GM23338 (cell line): ENCODE data around the gene TCTN1. TPM values are rescaled to one million over a fixed set of nuclear protein-coding genes. Genes with fewer than 3 reads are reported as not detected.

Experiments used
- ATAC-seq: fragments of 200-7000 bp; cut with Tn5 transposase; 3 replicates; pipeline ENCODE4 v1.9.1; 2020
- DNase-seq: peaks from one replicate; pipeline ENCODE4 v3.0.0-alpha.2; 2015; ENCODE audit warnings: low spot score
- H2AFZ ChIP-seq: fragments of 200-600 bp; sonication (generic); 2 replicates; pipeline ENCODE4 v1.8.0; 2016; ENCODE audit warnings: antibody characterized with exemption, mild to moderate bottlenecking, moderate library complexity
- H3F3A ChIP-seq: fragments of 200-600 bp; sonication (generic); replicated peaks from 2 replicates; pipeline ENCODE4 v1.8.0; 2017; ENCODE audit warnings: antibody characterized with exemption, mixed run types, low read depth
- H3K27ac ChIP-seq: fragments of 200-600 bp; sonication (generic); 2 replicates; pipeline ENCODE4 v1.6.1; 2016; ENCODE audit warnings: low read depth
- H3K27me3 ChIP-seq: fragments of 200-600 bp; sonication (generic); 2 replicates; pipeline ENCODE4 v1.8.0; 2016; ENCODE audit warnings: mild to moderate bottlenecking, mixed run types, moderate library complexity; ENCODE audit not compliant: insufficient read depth
- H3K36me3 ChIP-seq: fragments of 200-600 bp; sonication (generic); 2 replicates; pipeline ENCODE4 v1.8.0; 2016; ENCODE audit warnings: mild to moderate bottlenecking; ENCODE audit not compliant: insufficient read depth
- H3K4me1 ChIP-seq: fragments of 200-600 bp; sonication (generic); 2 replicates; pipeline ENCODE4 v1.8.0; 2016; ENCODE audit warnings: mild to moderate bottlenecking, moderate library complexity; ENCODE audit not compliant: insufficient read depth
- H3K4me2 ChIP-seq: fragments of 200-600 bp; sonication (generic); 2 replicates; pipeline ENCODE4 v1.7.1; 2017; ENCODE audit warnings: mixed run types
- H3K4me3 ChIP-seq: fragments of 200-600 bp; sonication (generic); 2 replicates; pipeline ENCODE4 v1.6.1; 2016; ENCODE audit warnings: mixed run types
- H3K79me2 ChIP-seq: fragments of 200-600 bp; sonication (generic); replicated peaks from 2 replicates; pipeline ENCODE4 v1.8.0; 2017; ENCODE audit warnings: mild to moderate bottlenecking; ENCODE audit not compliant: insufficient read depth
- H3K9me2 ChIP-seq: fragments of 200-600 bp; sonication (generic); 2 replicates; pipeline ENCODE4 v1.8.0; 2017; ENCODE audit not compliant: insufficient read depth
- H4K20me1 ChIP-seq: fragments of 200-600 bp; sonication (generic); replicated peaks from 2 replicates; pipeline ENCODE4 v1.8.0; 2017; ENCODE audit warnings: mild to moderate bottlenecking; ENCODE audit not compliant: insufficient read depth
- H3K27ac Mint-ChIP-seq: 2 replicates; pipeline ENCODE4 v1.8.0; 2020; ENCODE audit warnings: inconsistent platforms, mild to moderate bottlenecking, moderate library complexity, mixed read lengths
- H3K27me3 Mint-ChIP-seq: 3 replicates; pipeline ENCODE4 v1.8.0; 2022; ENCODE audit warnings: low read depth, mild to moderate bottlenecking, moderate library complexity, mixed read lengths, inconsistent platforms; ENCODE audit not compliant: insufficient read depth, poor library complexity
- H3K36me3 Mint-ChIP-seq: 3 replicates; pipeline ENCODE4 v1.8.0; 2021; ENCODE audit warnings: low read depth, mild to moderate bottlenecking, inconsistent platforms, moderate library complexity, mixed read lengths
- H3K4me1 Mint-ChIP-seq: 3 replicates; pipeline ENCODE4 v1.8.0; 2020; ENCODE audit warnings: mild to moderate bottlenecking, inconsistent platforms, mixed read lengths
- H3K4me3 Mint-ChIP-seq: 3 replicates; pipeline ENCODE4 v1.8.0; 2021; ENCODE audit warnings: moderate library complexity, mild to moderate bottlenecking, inconsistent platforms, mixed read lengths
- H3K9me3 Mint-ChIP-seq: 3 replicates; pipeline ENCODE4 v1.8.0; 2020; ENCODE audit warnings: moderate library complexity, mild to moderate bottlenecking, inconsistent platforms, mixed read lengths
- CREB1 ChIP-seq: fragments of 250-450 bp; sonication (Bioruptor Pico); IDR thresholded peaks from 2 replicates; pipeline ENCODE4 v1.5.0; 2020; ENCODE audit warnings: low read depth, mild to moderate bottlenecking, moderate library complexity
- CTCF ChIP-seq, 2 experiments: fragments of 200-600 bp in 1 of 2; sonication (generic) in 1 of 2; conservative IDR thresholded peaks; 2 replicates each; pipeline versions ENCODE4 v1.5.1 to v1.6.1; 2016 to 2017; ENCODE audit warnings: antibody characterized with exemption in 2 of 2, low read depth in 2 of 2, mild to moderate bottlenecking in 2 of 2, moderate library complexity in 1 of 2
- EZH2 ChIP-seq: fragments of 200-600 bp; sonication (generic); IDR thresholded peaks from one replicate; pipeline ENCODE4 v1.8.0; 2017; ENCODE audit warnings: antibody characterized with exemption, mild to moderate bottlenecking, low read depth; ENCODE audit not compliant: unreplicated experiment
- EZH2phosphoT487 ChIP-seq: fragments of 200-600 bp; sonication (generic); IDR thresholded peaks from one replicate; pipeline ENCODE4 v1.8.1; 2018; ENCODE audit warnings: antibody characterized with exemption; ENCODE audit not compliant: unreplicated experiment
- JUNB ChIP-seq: IDR thresholded peaks from one replicate; pipeline ENCODE4 v1.6.1; 2016; ENCODE audit warnings: antibody characterized with exemption; ENCODE audit not compliant: unreplicated experiment
- NANOG ChIP-seq: IDR thresholded peaks from 2 replicates; pipeline ENCODE4 v1.6.1; 2016; ENCODE audit warnings: antibody characterized with exemption, borderline replicate concordance
- POLR2AphosphoS5 ChIP-seq: IDR thresholded peaks from 2 replicates; pipeline ENCODE4 v1.6.1; 2016; ENCODE audit warnings: antibody characterized with exemption, low read depth
- STAT1 ChIP-seq: IDR thresholded peaks from one replicate; pipeline ENCODE4 v1.6.1; 2016; ENCODE audit warnings: antibody characterized with exemption; ENCODE audit not compliant: unreplicated experiment
- ZNF114 ChIP-seq: fragments of 250-450 bp; sonication (Bioruptor Pico); IDR thresholded peaks from 2 replicates; pipeline ENCODE4 v1.5.0; 2020; ENCODE audit warnings: mild to moderate bottlenecking, moderate library complexity
- ZNF331 ChIP-seq: fragments of 250-450 bp; sonication (Bioruptor Pico); IDR thresholded peaks from 2 replicates; pipeline ENCODE4 v1.5.0; 2020; ENCODE audit warnings: low read depth, mild to moderate bottlenecking, moderate library complexity
- polyA plus RNA-seq: library from polyadenylated mRNA; unstranded; fragments of >200 nt; fragmentation: Nextera tagmentation; extraction: Ambion mirVana; gene quantifications from 2 replicates; pipeline ENCODE4 v1.2.1, GENCODE V29; 2016
- total RNA-seq: library from RNA; depleted of rRNA; stranded (reverse); fragments of >200 nt; shearing (Covaris generic); gene quantifications from 2 replicates; pipeline ENCODE4 v1.2.3, GENCODE V29; 2014
- TF ChIP-seq, protein P1 (sequence below): IDR thresholded peaks from 2 replicates; pipeline ENCODE4 v1.6.1; 2016; ENCODE audit warnings: antibody characterized with exemption
- TF ChIP-seq, protein P2 (sequence below): IDR thresholded peaks from one replicate; pipeline ENCODE4 v1.6.1; 2018; ENCODE audit warnings: antibody characterized with exemption; ENCODE audit not compliant: unreplicated experiment

Gene TCTN1
- total and polyA plus RNA-seq, 2 experiments from 2014 or later: 10.6 to 12.4 TPM

GRCh38 chr12:110615171-110615570 lies 1.2 kb downstream of the TCTN1 start (continued):
- TF ChIP-seq CTCF (conservative IDR thresholded peaks at IDR 0.05; ENCODE audit: low read depth in 2 of 2): no peak
- TF ChIP-seq CREB1 (CRISPR knock-in tag): no peak
- TF ChIP-seq, protein P1, sequence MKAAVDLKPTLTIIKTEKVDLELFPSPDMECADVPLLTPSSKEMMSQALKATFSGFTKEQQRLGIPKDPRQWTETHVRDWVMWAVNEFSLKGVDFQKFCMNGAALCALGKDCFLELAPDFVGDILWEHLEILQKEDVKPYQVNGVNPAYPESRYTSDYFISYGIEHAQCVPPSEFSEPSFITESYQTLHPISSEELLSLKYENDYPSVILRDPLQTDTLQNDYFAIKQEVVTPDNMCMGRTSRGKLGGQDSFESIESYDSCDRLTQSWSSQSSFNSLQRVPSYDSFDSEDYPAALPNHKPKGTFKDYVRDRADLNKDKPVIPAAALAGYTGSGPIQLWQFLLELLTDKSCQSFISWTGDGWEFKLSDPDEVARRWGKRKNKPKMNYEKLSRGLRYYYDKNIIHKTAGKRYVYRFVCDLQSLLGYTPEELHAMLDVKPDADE: no peak
- no peak for TF ChIP-seq ZNF114 (CRISPR knock-in tag)
- no peak for TF ChIP-seq POLR2AphosphoS5
- no peak for TF ChIP-seq STAT1
- no peak for TF ChIP-seq EZH2
- TF ChIP-seq NANOG: no peak
- TF ChIP-seq, protein P2, sequence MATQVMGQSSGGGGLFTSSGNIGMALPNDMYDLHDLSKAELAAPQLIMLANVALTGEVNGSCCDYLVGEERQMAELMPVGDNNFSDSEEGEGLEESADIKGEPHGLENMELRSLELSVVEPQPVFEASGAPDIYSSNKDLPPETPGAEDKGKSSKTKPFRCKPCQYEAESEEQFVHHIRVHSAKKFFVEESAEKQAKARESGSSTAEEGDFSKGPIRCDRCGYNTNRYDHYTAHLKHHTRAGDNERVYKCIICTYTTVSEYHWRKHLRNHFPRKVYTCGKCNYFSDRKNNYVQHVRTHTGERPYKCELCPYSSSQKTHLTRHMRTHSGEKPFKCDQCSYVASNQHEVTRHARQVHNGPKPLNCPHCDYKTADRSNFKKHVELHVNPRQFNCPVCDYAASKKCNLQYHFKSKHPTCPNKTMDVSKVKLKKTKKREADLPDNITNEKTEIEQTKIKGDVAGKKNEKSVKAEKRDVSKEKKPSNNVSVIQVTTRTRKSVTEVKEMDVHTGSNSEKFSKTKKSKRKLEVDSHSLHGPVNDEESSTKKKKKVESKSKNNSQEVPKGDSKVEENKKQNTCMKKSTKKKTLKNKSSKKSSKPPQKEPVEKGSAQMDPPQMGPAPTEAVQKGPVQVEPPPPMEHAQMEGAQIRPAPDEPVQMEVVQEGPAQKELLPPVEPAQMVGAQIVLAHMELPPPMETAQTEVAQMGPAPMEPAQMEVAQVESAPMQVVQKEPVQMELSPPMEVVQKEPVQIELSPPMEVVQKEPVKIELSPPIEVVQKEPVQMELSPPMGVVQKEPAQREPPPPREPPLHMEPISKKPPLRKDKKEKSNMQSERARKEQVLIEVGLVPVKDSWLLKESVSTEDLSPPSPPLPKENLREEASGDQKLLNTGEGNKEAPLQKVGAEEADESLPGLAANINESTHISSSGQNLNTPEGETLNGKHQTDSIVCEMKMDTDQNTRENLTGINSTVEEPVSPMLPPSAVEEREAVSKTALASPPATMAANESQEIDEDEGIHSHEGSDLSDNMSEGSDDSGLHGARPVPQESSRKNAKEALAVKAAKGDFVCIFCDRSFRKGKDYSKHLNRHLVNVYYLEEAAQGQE: no peak
- TF ChIP-seq EZH2phosphoT487: no peak

GRCh38 chr12:110616471-110617115 lies 2.7 kb downstream of the TCTN1 start:
- Histone ChIP-seq H3K27me3 (no peaks in the 10 kb centered on the region), H3K9me2 (no peaks in the 10 kb centered on the region), H3F3A (no peaks in the 10 kb centered on the region), H3K4me2 (no peak overlapping the region), H4K20me1 (no peaks in the 10 kb centered on the region), H3K4me3 (no peak overlapping the region), H3K27ac (no peak overlapping the region), H3K36me3 (no peaks in the 10 kb centered on the region), H3K4me1 (peaks cover 4% of the 10 kb centered on the region), H2AFZ (no peak overlapping the region), H3K79me2 (no peaks in the 10 kb centered on the region)
- no peak for ATAC-seq
- Mint-ChIP-seq H3K27me3 (peaks cover 4% of the 10 kb centered on the region), H3K27ac (no peak overlapping the region), H3K9me3 (no peaks in the 10 kb centered on the region), H3K36me3 (no peaks in the 10 kb centered on the region), H3K4me1 (peaks cover 11% of the 10 kb centered on the region; the same call in 2 of the 3 replicates), H3K4me3 (no peak overlapping the region)
- DNase-seq: no peak
- no peak for TF ChIP-seq ZNF114 (CRISPR knock-in tag)
- no peak for TF ChIP-seq EZH2phosphoT487
- TF ChIP-seq ZNF331: no peak
- TF ChIP-seq JUNB: no peak
- no peak for TF ChIP-seq CTCF (conservative IDR thresholded peaks at IDR 0.05; ENCODE audit: low read depth in 2 of 2)
